RPMI7951 (cell line): ENCODE data around the gene ACP7. TPM values are rescaled to one million over a fixed set of nuclear protein-coding genes. Genes with fewer than 3 reads are reported as not detected.
"Not testable (repeated sequence)": the region's sequence is repeated elsewhere in the genome, so short reads cannot be mapped to it uniquely, and the experiment has no call there.

ENCODE experiments used
- DNase-seq: peaks from one replicate; pipeline ENCODE4 v3.0.0-alpha.2; 2012; ENCODE audit warnings: low read depth
- total RNA-seq: library from RNA; depleted of rRNA; stranded (reverse); fragments of >200 nt; shearing (Covaris generic); gene quantifications from 2 replicates; pipeline ENCODE4 v1.2.3, GENCODE V29; 2014

Gene ACP7
- total RNA-seq, 1 experiment from 2014 or later = not detected

- DNase-seq = no peak
These were observed 6.8 kb upstream of the ACP7 start for GRCh38 chr19:39077323-39077722.

- peak; percentile 98 for DNase-seq
These were observed 5.5 kb upstream of the ACP7 start for GRCh38 chr19:39078436-39079200.

DNA sequence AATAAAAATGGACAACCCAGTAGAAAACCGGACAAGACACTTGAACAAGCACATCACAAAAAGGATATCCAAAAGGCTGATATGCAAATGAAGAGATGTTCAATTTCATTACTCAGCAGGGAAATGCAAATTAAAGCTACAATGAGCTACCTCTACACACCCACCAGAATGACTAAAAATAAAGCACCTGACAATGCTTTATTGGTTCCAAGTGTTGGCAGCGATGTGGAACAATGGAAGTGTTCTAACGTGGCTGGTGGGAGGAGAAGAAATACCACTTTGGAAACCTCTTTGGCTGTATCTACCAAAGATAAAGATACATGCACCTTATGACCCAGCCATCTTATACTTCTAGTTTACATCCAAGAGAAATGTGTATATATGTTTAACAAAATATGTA lies 3.7 kb upstream of the ACP7 start:
- DNase-seq = no peak

DNA sequence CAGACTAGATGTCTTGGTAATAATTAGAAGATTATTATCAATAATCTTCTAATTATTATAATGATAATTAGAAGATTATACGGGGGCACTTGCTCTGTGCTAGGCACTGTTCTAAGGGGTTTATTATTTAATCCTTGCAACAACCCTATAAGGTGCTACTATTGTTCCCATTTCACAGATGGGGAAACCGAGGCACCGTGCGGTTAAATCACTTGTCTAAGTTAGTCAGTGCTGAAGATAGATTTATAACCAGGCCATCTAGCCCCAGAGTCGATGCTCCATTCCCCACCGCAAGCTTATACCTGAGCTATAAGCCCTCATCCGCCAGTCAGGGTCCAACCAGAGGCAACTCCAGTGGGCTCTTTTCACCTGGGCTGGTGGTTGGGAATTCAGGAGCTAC lies 2.0 kb upstream of the ACP7 start:
- no peak for DNase-seq

DNA sequence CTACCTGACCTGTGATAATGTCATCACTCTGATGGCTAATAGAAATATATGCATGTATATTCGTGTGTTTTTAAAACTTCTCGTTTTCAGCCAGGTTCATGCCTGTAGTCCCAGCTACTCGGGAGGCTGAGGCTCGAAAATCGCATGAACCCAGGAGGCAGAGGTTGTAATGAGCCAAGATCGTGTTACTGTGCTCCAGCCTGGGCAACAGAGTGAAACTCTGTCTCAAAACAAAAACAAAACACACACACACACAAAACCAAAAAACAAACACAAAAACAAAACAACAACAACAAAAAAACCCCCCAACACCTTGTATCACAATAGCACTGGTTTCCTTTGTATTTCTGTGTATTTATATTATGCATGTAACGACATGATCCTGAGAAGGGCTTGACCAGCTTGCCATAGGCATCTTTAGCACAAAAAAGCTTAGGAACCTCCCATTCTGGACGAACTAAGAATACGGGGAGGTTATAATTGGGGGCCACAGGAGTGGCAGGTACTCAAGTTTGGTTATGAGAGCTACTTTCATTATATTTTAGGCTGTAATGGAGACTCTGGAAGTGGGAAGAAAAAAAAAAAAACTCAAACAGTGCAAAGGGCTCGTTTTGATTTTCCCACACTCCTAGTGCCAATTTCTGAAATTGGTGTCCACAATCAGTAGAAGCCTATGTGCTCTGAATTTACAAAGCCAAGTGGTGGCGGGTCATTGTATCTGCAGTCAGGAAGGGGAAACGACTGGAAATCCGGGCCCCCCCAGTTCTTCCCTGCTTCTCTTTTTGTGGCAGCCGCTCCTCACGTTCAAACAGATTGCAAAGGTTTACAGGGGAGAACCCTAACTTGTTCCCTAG lies 1.2 kb upstream of the ACP7 start:
- no peak for DNase-seq

GRCh38 chr19:39083599-39083982 lies 577 bp upstream of the ACP7 start:
- no peak for DNase-seq

- no peak for DNase-seq
These were observed 538 bp downstream of the ACP7 start for GRCh38 chr19:39084732-39085080.

DNA sequence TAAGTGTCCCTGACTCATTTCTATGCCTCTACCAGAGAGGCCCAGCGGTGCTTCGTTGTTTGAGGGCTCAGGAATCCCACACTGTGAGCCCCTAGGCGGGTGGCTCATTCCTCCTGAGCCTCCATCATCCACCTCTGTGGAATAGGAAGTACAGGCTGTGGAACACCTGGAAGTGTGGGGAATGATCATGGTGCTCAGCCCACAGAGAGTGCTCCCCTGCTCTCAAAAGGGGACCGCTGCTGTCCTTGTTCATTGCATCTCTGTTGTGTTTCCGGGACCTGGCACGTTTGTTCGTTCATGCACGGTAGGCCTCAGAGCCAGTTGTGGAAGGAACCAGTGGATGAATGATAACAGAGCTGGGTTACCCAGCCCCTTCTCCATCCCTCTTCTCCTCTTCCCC lies 1.2 kb downstream of the ACP7 start:
- DNase-seq = no peak

DNA sequence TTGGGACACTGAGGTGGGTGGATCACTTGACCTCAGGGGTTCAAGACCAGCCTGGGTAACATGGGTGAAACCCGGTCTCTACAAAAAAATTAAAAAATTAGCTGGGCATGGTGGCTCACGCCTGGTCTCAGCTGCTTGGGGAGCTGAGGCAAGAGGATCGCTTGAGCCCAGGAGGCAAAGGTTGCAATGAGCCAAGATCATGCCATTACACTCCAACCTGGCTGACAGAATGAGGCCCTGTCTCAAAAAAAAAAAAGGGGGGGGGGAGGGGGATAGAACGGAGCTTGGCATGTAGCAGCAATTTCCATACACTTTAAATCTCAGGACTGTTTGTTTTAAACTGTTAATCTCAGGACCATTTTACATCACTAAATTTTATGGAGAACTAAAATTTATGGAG lies 2.2 kb downstream of the ACP7 start:
- DNase-seq = no peak

DNA sequence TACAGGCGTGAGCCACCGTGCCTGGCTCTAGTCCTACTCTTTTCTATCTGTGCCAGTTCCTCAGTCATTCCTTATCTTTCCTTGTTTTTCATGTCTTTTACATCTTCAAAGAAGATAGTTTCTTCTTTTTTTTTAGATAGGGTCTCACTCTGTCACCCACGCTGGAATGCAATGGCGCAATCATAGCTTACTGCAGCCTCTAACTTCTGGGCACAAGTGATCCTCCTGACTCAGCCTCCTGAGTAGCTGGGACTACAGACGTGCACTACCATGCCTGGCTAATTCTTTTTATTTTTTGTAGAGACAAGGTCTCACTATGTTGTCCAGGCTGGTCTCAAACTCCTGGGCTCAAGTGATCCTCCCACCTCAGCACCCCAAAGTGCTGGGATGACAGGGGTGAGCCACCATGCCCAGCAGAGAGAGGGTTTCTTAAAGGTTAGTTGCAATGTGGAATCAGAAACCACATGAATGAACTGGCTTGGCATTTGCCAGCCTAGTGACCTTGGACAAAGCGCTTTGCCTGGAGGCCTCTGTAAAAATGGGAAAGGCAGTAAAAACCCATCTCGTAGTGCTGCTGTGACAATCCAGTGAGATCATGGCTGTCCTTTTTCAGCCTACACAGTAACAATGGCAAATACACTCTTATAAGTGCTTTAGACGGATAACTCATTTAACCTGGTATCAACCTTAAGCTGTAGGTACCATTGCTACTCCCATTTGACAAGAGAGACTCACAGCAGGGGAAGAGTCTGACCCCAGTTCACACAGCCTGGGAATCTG lies 3.9 kb downstream of the ACP7 start:
- DNase-seq = no peak

DNA sequence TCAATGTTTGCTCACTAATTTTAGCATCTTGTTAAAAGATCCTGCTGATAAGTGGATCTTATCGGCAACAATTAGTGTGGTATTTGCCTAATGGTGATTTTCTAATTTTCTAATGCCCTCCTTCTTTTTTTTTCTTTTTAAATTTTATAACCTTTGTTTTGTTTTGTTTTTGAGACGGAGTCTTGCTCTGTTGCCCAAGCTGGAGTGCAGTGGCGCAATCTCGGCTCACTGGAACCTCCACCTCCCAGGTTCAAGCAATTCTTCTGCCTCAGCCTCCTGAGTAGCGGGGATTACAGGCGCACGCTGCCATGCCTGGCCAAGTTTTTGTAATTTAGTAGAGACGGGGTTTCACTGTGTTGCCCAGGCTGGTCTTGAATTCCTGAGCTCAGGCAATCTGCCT lies 5.8 kb downstream of the ACP7 start:
- not testable (repeated sequence) for DNase-seq

GRCh38 chr19:39090881-39091280 lies 6.7 kb downstream of the ACP7 start:
- DNase-seq = no peak

DNA sequence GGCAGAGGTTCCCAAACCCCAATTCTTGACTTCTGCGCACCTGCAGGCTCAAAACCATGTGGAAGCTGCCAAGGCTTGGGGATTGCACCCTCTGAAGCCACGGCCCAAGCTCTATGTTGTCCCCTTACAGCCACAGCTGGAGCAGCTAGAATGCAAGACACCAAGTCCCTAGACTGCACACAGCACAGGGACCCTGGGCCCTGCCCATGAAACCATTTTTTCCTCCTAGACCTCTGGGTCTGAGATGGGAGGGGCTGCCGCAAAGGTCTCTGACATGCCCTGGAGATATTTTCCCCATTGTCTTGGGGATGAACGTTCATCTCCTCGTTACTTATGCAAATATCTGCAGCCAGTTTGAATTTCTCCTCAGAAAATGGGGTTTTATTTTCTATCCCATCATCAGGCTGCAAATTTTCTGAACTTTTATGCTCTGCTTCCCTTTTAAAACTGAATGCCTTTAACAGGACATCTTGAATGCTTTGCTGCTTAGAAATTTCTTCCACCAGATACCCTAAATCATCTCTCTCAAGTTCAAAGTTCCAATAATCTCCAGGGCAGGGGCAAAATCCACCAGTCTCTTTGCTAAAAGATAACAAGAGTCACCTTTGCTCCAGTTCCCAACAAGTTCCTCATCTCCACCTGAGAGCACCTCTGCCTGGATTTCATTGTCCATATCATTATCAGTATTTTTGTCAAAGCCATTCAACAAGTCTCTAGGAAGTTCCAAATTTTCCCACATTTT lies 11.8 kb downstream of the ACP7 start:
- DNase-seq = not testable (repeated sequence)

DNA sequence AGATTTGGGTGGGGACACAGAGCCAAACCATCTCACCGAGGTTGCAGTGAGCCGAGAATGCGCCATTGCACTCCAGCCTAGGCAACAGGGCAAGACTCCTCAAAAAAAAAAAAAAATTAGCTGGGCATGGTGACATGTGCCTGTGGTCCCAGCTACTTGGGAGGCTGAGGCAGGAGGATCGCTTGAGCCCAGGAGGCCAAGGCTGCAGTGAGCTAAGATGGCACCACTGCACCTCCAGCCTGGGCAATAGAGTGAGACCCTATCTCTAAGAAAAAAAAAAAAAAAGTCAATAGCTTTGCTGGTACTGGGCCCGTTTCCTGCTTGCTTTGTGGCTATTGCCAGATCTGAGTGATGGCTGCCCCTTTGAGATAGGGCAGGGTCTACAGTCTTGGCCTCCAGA lies 13.1 kb downstream of the ACP7 start:
- DNase-seq = no peak

DNA sequence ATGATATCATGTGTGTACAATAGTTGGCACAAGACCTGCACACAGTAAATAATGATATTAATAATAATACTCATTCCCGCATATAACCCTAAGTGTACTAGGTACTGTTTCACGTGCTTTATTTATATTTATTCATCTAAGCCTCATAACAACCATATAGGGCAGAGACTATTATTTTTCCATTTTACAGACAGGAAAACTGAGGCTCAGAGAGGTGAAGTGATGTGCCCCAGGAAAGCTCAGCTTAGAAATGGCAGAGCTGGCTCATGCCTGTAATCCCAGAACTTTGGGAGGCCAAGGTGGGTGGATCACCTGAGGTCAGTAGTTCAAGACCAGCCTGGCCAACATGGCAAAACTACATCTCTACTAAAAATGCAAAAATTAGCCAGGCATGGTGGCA lies 13.6 kb downstream of the ACP7 start:
- no peak for DNase-seq

GRCh38 chr19:39098365-39099269 lies 14.4 kb downstream of the ACP7 start:
- DNase-seq = no peak

DNA sequence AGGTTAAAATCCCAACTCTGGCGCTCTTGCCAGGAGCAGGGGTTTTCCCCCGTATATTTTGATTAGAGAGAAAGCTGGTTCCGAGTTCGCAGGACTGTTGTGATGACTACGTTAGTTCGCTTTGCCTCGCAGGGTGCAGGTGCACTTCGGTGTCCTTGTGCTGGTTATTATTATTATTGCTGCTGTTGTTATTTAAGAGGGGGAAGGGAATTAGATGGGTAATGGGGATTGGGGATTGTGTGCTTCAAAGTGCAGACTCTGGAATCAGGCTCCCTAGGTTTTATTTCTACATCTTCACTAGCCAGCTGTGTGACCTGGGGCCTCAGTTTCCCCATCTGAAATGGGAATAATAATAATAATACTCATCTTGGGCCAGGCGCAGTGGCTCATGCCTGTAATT lies 15.2 kb downstream of the ACP7 start:
- no peak for DNase-seq

DNA sequence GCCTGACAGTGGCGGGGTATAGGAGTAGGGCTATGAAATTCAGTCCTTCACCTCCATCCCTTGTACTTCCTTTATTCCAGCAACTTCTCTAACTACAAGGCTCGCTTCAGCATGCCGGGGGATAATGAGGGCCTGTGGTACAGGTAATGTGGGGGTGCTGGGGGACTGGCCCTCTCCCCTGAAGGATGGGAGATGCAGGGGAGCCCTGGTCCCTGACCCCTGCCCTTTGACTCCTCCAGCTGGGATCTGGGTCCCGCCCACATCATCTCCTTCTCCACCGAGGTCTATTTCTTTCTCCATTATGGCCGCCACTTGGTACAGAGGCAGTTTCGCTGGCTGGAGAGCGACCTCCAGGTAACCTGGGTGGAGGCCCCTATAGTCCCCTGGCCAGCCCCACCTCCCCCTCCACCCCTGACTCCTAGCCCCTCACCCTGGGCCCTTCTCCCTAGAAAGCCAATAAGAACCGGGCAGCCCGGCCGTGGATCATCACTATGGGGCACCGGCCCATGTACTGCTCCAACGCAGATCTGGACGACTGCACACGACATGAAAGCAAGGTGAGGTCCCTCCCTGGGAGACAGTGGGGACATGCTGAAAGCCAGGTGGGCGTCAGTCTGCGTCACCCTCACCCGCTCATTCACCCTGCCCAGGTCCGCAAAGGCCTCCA lies 16.5 kb downstream of the ACP7 start:
- no peak for DNase-seq

DNA sequence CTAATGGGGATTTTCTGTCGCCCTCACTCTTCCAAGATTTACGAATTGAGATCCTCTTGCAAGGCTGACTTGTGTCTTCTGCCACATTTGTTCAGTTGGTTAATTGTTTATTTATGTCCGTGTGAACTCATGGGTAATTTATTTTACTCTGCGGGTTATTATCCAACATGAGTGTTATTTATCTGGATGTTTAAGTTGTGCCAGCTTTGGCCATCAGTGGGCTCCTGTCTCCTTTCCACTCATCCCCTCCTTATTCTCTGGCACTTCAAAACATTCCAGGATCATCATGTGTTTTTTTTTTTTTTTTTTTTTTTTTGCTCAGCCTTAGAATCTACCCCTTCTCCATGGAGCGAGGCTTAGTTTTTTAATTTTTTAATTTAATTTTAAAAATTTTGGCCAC lies 19.0 kb downstream of the ACP7 start:
- DNase-seq = no peak

- DNase-seq = no peak
These were observed 20.0 kb downstream of the ACP7 start for GRCh38 chr19:39104186-39104596.
